Right lobe of liver (tissue), 4 donors: ENCODE results near the gene AHR.

Experiments
- CTCF ChIP-seq, 4 donors: fragments of 200-600 bp in 3 of 4; fragments of 450-650 bp in 1 of 4; IDR thresholded peaks; one replicate each; pipeline versions ENCODE4 v1.5.1 to v1.8.0; 2016 to 2022; ENCODE audit warnings: antibody characterized with exemption in 4 of 4, mild to moderate bottlenecking in 2 of 4
- POLR2A ChIP-seq: fragments of 450-650 bp; IDR thresholded peaks from one replicate; pipeline ENCODE4 v1.6.1; 2017; ENCODE audit warnings: antibody characterized with exemption, mild to moderate bottlenecking
- donor health status: DM: no; HTN: no; CAD: no.
- donor health status: DM: no; HTN: no; CAD: no.
- donor health status: DM: no; HTN: yes; CAD: no.

- no peak for TF ChIP-seq CTCF (IDR thresholded peaks at IDR 0.05)
- TF ChIP-seq POLR2A: no peak
These were observed 2.0 kb downstream of the AHR start for GRCh38 chr7:17300437-17300836.
